SK-N-SH treated with all-trans-retinoic acid at 6 μM for 48 hours (cell line): ENCODE results near the gene RNASE7.
A peak's percentile ranks its signal among the peaks of the same experiment; 100 is the strongest.

Experiments used
- ATAC-seq: fragments of 200-7000 bp; cut with Tn5 transposase; 3 replicates; pipeline ENCODE4 v1.9.1; 2020; ENCODE audit warnings: mild to moderate bottlenecking, moderate library complexity
- ARNTL ChIP-seq: fragments of 450-650 bp; formaldehyde crosslinking; IDR thresholded peaks from 2 replicates; pipeline ENCODE4 v1.5.0; 2020; ENCODE audit warnings: low read depth, mild to moderate bottlenecking, moderate library complexity, borderline replicate concordance
- BACH2 ChIP-seq: fragments of 250-450 bp; sonication (Bioruptor Pico); IDR thresholded peaks from 2 replicates; pipeline ENCODE4 v1.9.0; 2021; ENCODE audit warnings: mild to moderate bottlenecking, borderline replicate concordance
- CREB5 ChIP-seq: fragments of 250-450 bp; sonication (Bioruptor Pico); IDR thresholded peaks from 2 replicates; pipeline ENCODE4 v1.5.1; 2020; ENCODE audit warnings: low read depth, mild to moderate bottlenecking, moderate library complexity
- CSDC2 ChIP-seq: fragments of 250-450 bp; sonication (Bioruptor Pico); IDR thresholded peaks from 2 replicates; pipeline ENCODE4 v1.5.0; 2020; ENCODE audit warnings: mild to moderate bottlenecking, moderate library complexity
- CSRNP3 ChIP-seq: fragments of 250-450 bp; sonication (Bioruptor Pico); IDR thresholded peaks from 2 replicates; pipeline ENCODE4 v1.5.1; 2021; ENCODE audit warnings: mild to moderate bottlenecking, moderate library complexity
- ESRRG ChIP-seq: fragments of 250-450 bp; sonication (Bioruptor Pico); IDR thresholded peaks from 2 replicates; pipeline ENCODE4 v1.6.1; 2021; ENCODE audit warnings: mild to moderate bottlenecking
- GLIS3 ChIP-seq: fragments of 250-450 bp; sonication (Bioruptor Pico); IDR thresholded peaks from 2 replicates; pipeline ENCODE4 v1.5.0; 2020; ENCODE audit warnings: mild to moderate bottlenecking, moderate library complexity
- PATZ1 ChIP-seq: fragments of 250-450 bp; sonication (Bioruptor Pico); IDR thresholded peaks from 2 replicates; pipeline ENCODE4 v1.8.0; 2020; ENCODE audit warnings: mild to moderate bottlenecking, moderate library complexity, borderline replicate concordance
- PPARA ChIP-seq: fragments of 250-450 bp; sonication (Bioruptor Pico); IDR thresholded peaks from 2 replicates; pipeline ENCODE4 v1.5.0; 2020; ENCODE audit warnings: mild to moderate bottlenecking, borderline replicate concordance
- RARB ChIP-seq: fragments of 250-450 bp; sonication (Bioruptor Pico); IDR thresholded peaks from 2 replicates; pipeline ENCODE4 v1.8.0; 2021; ENCODE audit warnings: mild to moderate bottlenecking, moderate library complexity
- SNAI2 ChIP-seq: fragments of 250-450 bp; sonication (Bioruptor Pico); IDR thresholded peaks from 2 replicates; pipeline ENCODE4 v1.5.0; 2020; ENCODE audit warnings: mild to moderate bottlenecking, moderate library complexity
- TCF4 ChIP-seq: fragments of 250-450 bp; sonication (Bioruptor Pico); IDR thresholded peaks from 2 replicates; pipeline ENCODE4 v1.8.0; 2021; ENCODE audit warnings: mild to moderate bottlenecking, moderate library complexity, borderline replicate concordance
- TOX ChIP-seq: fragments of 250-450 bp; sonication (Bioruptor Pico); IDR thresholded peaks from 2 replicates; pipeline ENCODE4 v1.8.0; 2021; ENCODE audit warnings: mild to moderate bottlenecking, moderate library complexity, borderline replicate concordance
- TSHZ2 ChIP-seq: fragments of 250-450 bp; sonication (Bioruptor Pico); IDR thresholded peaks from 2 replicates; pipeline ENCODE4 v1.5.0; 2020; ENCODE audit warnings: mild to moderate bottlenecking, moderate library complexity
- ZC3H10 ChIP-seq: fragments of 250-450 bp; sonication (Bioruptor Pico); IDR thresholded peaks from 2 replicates; pipeline ENCODE4 v1.5.1; 2021; ENCODE audit warnings: mild to moderate bottlenecking, moderate library complexity
- ZFP30 ChIP-seq: fragments of 450-650 bp; formaldehyde crosslinking; IDR thresholded peaks from 2 replicates; pipeline ENCODE4 v1.5.0; 2022; ENCODE audit warnings: mild to moderate bottlenecking, moderate library complexity
- ZNF565 ChIP-seq: fragments of 450-650 bp; formaldehyde crosslinking; conservative IDR thresholded peaks from 2 replicates; pipeline ENCODE4 v1.5.0; 2020; ENCODE audit warnings: low read depth, mild to moderate bottlenecking, moderate library complexity
- ZNF70 ChIP-seq: fragments of 450-650 bp; formaldehyde crosslinking; IDR thresholded peaks from 2 replicates; pipeline ENCODE4 v1.5.0; 2020; ENCODE audit warnings: mild to moderate bottlenecking, moderate library complexity

Gene RNASE7

GRCh38 chr14:21068521-21069387 is 26.6 kb downstream of the RNASE7 start:
- TF ChIP-seq ZNF70 (no peak), TSHZ2 (CRISPR knock-in tag) (no peak), ESRRG (no peak), RARB (CRISPR knock-in tag) (no peak), ZFP30 (CRISPR knock-in tag) (no peak), GLIS3 (CRISPR knock-in tag) (no peak)
- ATAC-seq: peak; percentile 26

- TF ChIP-seq BACH2 (CRISPR knock-in tag): no peak
- no peak for TF ChIP-seq ZNF565
- TF ChIP-seq ZC3H10: no peak
- no peak for TF ChIP-seq CSRNP3 (CRISPR knock-in tag)
- TF ChIP-seq SNAI2: no peak
- no peak for TF ChIP-seq ARNTL (CRISPR knock-in tag)
- TF ChIP-seq TCF4: no peak
- no peak for TF ChIP-seq CSDC2 (CRISPR knock-in tag)
- no peak for TF ChIP-seq TOX
- TF ChIP-seq PPARA (CRISPR knock-in tag): no peak
Observed at GRCh38 chr14:21069388-21070082, 27.4 kb downstream of the RNASE7 start.

GRCh38 chr14:21070083-21070609 is 28.0 kb downstream of the RNASE7 start, which contains the start of gene ARHGEF40:
ARHGEF40 (plus strand) TSS chr14:21070304; CDS start chr14:21070397, 93 bp downstream.
- TF ChIP-seq TSHZ2 (CRISPR knock-in tag): no peak
- no peak for TF ChIP-seq CREB5 (CRISPR knock-in tag)
- no peak for TF ChIP-seq PATZ1 (CRISPR knock-in tag)
- TF ChIP-seq SNAI2: no peak
- TF ChIP-seq TOX: no peak
- TF ChIP-seq PPARA (CRISPR knock-in tag): no peak
- ATAC-seq: peak; percentile 23

More at GRCh38 chr14:21069388-21070082, 27.4 kb downstream of the RNASE7 start:
- peak; percentile 36 for ATAC-seq
